Gastroesophageal sphincter (tissue), 3 donors: ENCODE measurements around the gene XYLT1.

Source experiments
- CTCF ChIP-seq, 4 experiments: fragments of 200-600 bp in 2 of 4; fragments of 450-650 bp in 2 of 4; sonication (generic) in 1 of 4; IDR thresholded peaks; one replicate each; pipeline ENCODE4 v1.5.1; 2017 to 2019; ENCODE audit warnings: antibody characterized with exemption in 4 of 4, mild to moderate bottlenecking in 2 of 4, moderate library complexity in 2 of 4
- POLR2A ChIP-seq, 2 donors: fragments of 450-650 bp; IDR thresholded peaks; one replicate each; pipeline ENCODE4 v1.6.1; 2017; ENCODE audit warnings: antibody characterized with exemption in 2 of 2, mild to moderate bottlenecking in 2 of 2, moderate library complexity in 1 of 2

- TF ChIP-seq CTCF (IDR thresholded peaks at IDR 0.05) (no peak), POLR2A (IDR thresholded peaks at IDR 0.05) (no peak)
Observed at GRCh38 chr16:17329391-17329790, 141.4 kb downstream of the XYLT1 start.
